Measurements from ENCODE around the gene TRIM69.
"Not testable (repeated sequence)": the region's sequence is repeated elsewhere in the genome, so short reads cannot be mapped to it uniquely, and the experiment has no call there.

Gene TRIM69

GRCh38 chr15:44716983-44717602, 19.2 kb upstream of the TRIM69 start:
- DNase-seq, result no peak

- no peak for DNase-seq
These were observed 18.0 kb upstream of the TRIM69 start for GRCh38 chr15:44718180-44718926.

GRCh38 chr15:44718927-44719292, 17.4 kb upstream of the TRIM69 start:
- no peak for DNase-seq

GRCh38 chr15:44719293-44719999, 16.9 kb upstream of the TRIM69 start:
- DNase-seq, result no peak

GRCh38 chr15:44720000-44720435, 16.3 kb upstream of the TRIM69 start:
- not testable (repeated sequence) for DNase-seq

GRCh38 chr15:44720460-44721176, 15.7 kb upstream of the TRIM69 start:
- DNase-seq, result no peak

- no peak for DNase-seq
These were observed 14.3 kb upstream of the TRIM69 start for GRCh38 chr15:44722011-44722410.

- DNase-seq, result no peak
These were observed 10.2 kb upstream of the TRIM69 start for GRCh38 chr15:44726136-44726535.

GRCh38 chr15:44726568-44727484, 9.5 kb upstream of the TRIM69 start:
- peak; percentile 39 for DNase-seq

- DNase-seq, result no peak
These were observed 8.7 kb upstream of the TRIM69 start for GRCh38 chr15:44727485-44728231.

- not testable (repeated sequence) for DNase-seq
These were observed 8.1 kb upstream of the TRIM69 start for GRCh38 chr15:44728232-44728575.

GRCh38 chr15:44728576-44729407, 7.5 kb upstream of the TRIM69 start:
- peak; percentile 99 for DNase-seq

- DNase-seq, result no peak
These were observed 6.8 kb upstream of the TRIM69 start for GRCh38 chr15:44729408-44730127.

- no peak for DNase-seq
These were observed 1.4 kb upstream of the TRIM69 start for GRCh38 chr15:44734839-44735481.

- DNase-seq, result no peak
These were observed 697 bp upstream of the TRIM69 start for GRCh38 chr15:44735482-44736180.

GRCh38 chr15:44738340-44738984, 2.1 kb downstream of the TRIM69 start:
- DNase-seq, result no peak

GRCh38 chr15:44739222-44739847, 3.0 kb downstream of the TRIM69 start:
- not testable (repeated sequence) for DNase-seq

GRCh38 chr15:44743454-44743853, 7.1 kb downstream of the TRIM69 start:
- DNase-seq, result not testable (repeated sequence)
